CD4-positive, alpha-beta T cell treated with Interleukin-4 for 1 hour (primary cell): ENCODE results near the gene CSH1.
"Not testable (repeated sequence)": the region's sequence is repeated elsewhere in the genome, so short reads cannot be mapped to it uniquely, and the experiment has no call there.

Experiments used
- DNase-seq, 2 donors: peaks; one replicate each; pipeline ENCODE4 v3.0.0-alpha.2; 2020 to 2022

The CSH1 gene

DNA sequence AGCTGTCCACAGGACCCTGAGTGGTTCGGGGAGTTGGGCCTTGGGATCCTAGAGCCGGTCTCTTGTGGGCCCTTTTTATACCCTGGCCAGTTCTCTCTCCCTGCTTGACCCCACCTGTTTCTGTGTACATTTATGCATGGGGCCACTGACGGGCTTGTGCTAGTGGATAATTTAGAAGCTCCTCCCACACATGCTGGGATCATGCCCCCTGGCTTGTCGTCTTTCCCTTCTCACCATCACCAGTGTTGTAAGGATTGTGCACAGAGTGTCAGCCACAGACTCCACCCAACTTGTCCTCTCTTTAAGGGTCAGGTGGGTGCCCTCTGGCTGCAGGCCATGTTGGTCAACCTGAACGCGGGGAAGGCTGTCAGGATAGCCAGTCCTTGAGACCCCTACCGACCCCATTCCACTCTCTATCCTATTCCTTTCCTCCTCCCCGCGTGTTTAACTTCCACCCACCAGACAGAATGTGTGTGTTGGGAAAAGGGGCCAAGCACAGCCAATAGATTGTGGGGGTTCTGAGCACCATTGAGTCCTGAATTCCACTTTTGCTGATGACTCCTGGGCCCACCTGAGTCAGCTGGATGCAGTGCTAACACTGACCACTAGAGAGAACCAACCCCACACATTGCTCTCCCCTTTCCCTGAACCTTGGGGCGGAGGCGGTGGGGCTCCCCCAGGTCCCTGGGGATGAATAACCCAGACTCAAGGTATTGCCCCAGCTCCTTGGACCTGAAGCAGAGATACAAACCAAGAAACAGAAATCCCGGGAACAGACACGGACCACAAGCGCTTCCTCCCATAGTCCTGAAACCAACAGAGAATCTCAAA lies at the start of gene CSH1:
CSH1 (minus strand) TSS at position 51 of the 831 bp plus-strand sequence. CDS start 63 bp downstream, outside the sequence.
- not testable (repeated sequence) for DNase-seq

- peak; percentile 7 to 64 for DNase-seq
Observed at GRCh38 chr17:63945784-63946439, 49.5 kb upstream of the CSH1 start.

DNA sequence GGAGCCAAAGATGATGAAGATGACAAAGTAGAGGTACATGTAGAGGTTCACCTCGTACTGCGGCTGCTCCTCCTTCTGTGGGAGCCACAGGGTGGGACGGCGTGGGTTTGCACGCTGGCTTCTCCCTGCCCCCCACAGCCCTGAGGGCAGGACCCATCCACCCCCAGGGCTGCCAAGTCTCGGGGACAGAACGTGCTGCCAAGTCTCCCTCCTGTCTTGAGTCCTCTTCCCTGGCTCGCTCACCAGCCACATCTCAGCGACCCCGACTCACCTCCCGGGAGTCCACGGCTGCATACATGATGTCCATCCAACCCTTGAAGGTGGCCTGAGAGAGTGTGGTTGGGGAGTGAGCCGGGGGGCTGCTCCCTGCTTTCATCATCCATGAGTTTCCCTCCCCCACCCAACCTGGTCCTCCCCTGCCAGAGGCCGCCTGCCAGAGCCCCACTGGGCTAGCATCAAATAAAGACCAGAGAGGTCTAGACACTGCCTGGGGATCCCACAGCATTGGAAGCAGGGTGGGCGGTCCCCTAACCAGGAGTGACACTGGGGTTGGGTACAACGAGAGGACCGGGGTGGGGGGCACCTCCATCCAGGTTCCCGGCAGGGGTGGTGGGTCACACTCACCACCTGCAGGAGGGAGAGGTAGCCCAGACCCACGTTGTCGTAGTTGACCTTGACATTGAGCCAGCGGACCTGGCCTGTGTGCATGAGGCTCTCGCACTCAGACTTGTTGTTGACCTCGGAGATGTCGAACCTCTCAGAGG lies 48.5 kb upstream of the CSH1 start:
- no peak for DNase-seq

DNA sequence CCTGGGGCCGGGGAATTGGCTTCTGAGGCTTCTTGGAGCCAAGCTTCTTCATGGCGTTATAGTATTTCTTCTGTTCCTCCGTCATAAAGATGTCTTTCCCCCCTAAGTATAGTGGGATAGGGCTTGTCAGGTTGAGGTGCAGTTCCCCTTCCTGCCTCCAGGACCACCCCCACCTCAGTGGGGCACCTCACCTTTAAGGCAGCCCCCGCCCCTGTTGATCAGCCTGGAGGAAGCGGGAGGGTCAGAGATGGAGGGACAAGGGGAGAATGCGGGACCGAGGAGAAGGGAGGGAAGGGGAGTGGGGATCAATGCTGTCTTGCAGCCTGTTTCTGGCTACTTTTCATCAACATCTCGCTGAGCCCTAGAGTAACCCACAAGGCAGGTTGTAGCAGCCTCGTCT lies 47.4 kb upstream of the CSH1 start:
- no peak for DNase-seq

DNA sequence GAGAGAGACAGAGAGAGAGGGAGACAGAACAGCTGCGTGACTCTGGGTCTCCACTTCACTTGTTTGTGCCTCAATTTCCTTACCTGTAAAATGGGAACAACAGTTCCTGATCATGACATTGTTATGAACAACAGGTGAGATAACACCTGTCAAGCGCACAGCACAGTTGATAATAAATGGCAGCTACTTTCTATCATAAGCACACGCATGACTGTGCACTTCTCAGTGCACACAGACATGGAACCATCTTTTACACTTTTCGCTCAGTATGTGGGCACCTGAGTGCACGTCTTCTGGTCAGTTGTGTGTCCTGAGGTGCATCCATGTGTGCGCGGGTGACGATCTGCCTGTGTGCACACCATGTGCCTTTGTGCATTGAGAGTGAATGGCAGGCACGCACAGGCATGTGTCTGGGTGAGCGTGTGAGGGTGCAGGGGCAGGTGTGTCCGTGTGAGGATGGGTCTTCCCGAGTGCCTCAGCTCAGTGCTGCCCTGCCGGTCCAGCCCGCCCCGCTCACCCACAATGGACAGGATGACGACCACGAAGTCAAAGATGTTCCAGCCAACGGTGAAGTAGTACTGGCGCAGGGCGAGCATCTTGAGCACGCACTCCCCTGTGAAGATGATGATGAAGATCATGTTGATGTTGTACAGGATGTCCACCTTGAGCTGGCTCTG lies 46.1 kb upstream of the CSH1 start:
- no peak for DNase-seq

DNA sequence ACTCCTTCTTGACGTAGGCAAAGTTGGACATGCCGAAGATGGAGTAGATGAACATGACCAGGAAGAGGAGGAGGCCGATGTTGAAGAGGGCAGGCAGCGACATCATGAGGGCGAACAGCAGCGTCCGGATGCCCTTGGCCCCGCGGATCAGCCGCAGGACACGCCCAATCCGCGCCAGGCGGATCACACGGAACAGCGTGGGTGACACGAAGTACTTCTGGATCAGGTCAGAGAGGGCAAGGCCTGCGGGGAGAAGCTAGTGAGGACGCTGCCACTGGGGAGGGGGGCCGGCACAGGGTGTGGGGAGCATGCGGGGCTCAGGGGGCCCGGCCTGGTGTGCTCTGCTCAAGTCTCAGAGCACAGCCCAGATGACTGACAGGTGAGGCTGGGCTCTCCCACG lies 45.4 kb upstream of the CSH1 start:
- DNase-seq: no peak

DNA sequence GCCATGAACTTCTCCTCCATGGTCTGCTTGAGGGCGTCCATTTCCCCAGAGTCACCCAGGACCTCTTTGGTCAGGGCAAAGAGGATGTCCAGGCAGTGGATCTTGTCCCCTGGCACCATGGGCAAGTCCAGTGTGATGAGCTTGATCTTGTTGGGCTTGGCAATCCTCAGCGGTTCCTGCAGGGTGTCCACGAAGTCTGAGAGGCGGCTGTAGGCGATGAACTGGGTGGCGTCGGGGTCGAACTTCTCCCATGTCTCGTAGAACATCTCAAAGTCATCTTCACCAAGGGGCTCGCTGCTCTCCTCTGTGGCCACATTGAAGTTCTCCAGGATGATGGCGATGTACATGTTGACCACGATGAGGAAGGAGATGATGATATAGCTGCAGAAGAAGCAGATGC lies 44.8 kb upstream of the CSH1 start:
- DNase-seq: no peak

DNA sequence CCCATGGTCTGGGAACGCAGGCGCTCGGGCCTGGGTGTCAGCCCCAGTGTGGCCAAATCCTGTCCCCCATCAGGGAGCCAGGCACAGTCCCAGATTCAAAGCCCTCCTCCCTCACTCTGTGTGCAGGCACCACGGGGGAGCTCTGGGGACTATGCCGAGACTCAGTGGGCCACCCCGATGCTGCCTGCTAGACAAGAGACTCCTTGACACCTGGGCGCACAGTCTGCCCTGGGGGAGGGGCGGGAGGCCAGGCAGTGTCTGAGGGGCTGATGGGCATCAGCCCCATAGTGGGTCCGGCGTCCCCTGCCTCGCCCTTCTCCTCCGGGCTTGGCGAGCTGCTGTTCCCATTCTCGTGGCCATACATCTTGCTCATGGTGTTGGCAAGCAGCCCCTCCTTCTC lies 44.2 kb upstream of the CSH1 start:
- no peak for DNase-seq

DNA sequence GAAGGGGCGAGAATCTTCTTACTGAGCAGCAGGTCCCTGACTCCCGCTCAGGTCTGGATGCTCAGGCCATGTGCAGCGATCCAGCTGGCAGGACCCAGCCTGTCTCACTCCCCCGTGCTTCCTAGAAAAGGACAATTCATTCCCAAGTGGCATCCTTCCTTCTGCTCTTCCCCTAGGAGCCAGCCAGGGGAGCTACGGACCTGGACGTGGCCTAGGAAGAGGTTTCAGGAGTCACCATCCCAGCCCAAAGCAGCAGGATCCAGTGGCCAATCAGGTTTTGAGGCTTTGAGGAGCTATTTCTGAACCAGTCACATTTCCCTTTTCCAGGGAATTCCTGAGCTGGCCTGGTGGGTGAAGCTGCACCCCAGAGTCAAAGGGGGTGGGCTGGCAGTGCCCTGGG lies 43.5 kb upstream of the CSH1 start:
- DNase-seq: no peak

DNA sequence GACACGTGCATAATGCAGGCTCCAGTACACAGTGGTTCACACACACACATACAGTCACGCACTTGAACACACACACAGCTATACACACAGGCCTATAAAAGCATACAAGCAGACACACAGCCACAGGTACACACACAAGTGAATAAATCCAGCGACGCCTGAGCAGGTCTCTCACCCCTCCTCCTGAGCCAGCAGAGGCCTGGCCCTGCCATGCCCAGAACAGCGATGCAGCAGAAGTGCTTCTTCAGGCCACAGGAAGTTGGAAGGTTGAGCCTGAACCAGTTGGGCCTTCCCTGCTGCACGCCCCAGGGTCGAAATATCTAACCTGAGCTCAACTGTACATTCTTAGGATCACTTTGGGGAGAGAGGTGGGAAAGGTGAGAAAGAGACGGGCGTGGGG lies 43.0 kb upstream of the CSH1 start:
- DNase-seq: no peak

DNA sequence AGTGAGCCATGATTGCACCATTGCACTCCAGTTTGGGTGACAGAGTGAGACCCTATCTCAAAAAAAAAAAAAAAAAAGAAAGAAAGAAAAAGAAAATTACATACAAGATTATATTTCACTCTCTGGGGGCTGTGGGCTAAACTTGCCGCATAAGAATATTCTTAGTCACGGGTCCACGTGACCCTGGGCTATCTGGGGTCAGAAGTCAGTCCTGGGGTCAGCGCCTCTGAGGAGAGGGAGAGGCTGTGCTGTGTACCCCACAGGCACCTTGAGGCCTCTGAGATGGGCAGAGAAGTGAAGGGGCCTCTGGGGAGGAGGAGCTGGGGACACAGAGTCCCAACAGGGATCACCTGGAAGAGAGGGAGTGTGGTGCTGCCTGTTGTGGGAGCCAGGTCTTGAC lies 41.5 kb upstream of the CSH1 start:
- no peak for DNase-seq

- no peak for DNase-seq
Observed at GRCh38 chr17:63937319-63937718, 40.9 kb upstream of the CSH1 start.

DNA sequence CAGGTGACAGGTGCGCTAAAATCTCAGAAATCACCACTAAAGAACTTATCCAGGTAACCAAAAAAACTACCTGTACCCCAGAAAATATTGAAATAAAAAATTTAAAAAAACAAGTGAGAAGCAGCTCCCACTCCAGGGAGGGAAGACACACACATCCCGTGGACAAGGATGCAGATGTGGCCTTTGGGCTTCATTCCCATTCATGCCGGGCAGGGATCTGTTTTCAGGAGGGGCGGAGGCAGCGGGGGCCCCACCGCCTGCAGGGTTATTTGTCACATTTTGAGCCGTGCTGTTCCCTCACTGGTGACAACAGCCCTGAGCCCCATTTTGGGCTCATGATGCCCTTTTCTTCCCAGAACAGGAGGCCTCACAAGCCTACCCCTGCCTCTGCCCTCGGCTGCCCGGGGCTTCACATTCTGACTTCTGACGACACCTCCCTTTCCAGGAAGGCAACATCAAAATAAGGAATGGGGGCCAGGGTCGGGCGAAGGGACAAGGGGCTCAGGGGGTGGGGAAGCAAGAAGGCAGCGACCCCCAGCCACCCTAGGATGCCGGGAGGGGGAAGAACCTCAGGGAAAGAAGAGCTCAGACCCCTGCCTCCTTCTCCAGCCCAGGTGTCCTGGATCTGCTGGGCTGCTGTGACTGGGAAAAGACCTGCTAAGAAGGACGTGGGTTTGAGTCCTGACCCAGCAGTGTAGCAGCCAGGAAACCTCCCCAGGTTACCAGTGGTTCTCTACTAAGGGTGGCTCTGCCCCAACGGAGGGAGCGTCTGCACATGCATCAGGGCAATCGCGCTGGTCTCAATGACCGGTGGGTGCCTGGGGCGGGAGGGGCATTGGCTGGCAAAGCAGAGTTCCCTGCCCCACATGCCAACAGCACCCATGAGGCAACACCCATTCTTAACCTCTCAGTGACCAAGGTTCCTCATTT lies 38.1 kb upstream of the CSH1 start:
- DNase-seq: no peak

GRCh38 chr17:63933598-63933997 lies 37.2 kb upstream of the CSH1 start:
- DNase-seq: no peak

- no peak for DNase-seq
Observed at GRCh38 chr17:63932721-63933120, 36.3 kb upstream of the CSH1 start.

DNA sequence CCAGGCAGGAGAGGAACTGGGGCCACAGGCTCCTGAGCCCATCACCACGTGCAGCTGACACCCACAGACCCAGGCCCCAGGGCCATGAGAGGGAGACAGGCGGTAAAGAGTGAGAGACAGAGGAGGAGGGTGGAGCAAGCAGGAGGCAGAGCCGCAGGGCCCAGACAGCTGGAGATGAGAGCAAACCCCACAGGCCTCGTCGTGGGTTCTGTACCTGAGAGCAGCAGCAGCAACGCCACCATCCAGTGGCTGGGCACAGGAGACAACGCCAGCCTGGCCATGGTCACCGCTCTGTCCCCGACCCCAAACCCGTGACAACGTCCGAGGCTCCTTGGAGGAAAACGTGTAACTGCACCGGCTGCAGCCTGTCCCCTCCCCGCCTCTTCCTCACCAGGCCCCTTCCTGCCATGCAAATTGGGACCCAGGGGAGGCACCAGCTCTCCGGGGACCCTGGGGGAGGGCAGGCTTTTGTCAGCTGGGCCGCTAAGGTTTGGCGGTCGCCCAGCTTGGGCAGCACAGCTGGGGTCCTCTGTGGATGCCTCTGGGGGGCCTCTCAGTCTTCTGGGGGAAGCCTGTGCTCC lies 35.7 kb upstream of the CSH1 start, which contains the start of gene CD79B:
CD79B (minus strand) TSS at position 351 of the 581 bp plus-strand sequence; CDS start at position 281, 70 bp downstream.
- peak; percentile 23 to 62 for DNase-seq

DNA sequence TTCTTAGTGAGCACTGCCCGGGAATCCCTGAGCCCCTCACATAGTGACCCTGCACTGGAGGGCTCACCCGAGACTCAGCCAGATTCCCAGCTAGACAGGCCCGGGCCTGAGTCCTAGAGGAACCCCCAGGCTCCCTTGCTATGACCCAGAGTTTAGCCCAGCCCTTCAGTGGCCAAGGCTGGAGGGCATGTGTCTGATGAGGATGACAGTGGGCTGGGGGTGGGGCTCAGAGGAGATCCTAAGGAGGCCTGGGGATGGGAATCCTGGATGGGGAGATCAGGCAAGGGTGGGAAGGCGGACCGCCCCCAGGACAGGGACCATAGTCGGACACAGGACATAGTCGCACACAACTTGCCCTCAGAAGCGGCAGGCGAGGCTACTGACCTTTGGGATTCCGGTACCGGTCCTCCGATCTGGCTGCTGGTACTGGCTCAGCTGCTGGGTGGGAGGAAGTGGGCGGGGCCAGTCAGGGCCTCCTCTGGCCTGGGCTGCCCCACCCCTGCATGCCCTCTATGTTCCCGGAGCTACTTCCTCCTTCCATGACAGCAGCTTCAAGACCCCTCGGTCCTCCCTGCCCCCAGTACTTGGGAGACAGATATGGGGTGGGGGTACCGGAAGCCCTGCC lies 34.7 kb upstream of the CSH1 start:
- peak; percentile 71 to 73 for DNase-seq

- no peak for DNase-seq
Observed at GRCh38 chr17:63929860-63930766, 33.7 kb upstream of the CSH1 start.

DNA sequence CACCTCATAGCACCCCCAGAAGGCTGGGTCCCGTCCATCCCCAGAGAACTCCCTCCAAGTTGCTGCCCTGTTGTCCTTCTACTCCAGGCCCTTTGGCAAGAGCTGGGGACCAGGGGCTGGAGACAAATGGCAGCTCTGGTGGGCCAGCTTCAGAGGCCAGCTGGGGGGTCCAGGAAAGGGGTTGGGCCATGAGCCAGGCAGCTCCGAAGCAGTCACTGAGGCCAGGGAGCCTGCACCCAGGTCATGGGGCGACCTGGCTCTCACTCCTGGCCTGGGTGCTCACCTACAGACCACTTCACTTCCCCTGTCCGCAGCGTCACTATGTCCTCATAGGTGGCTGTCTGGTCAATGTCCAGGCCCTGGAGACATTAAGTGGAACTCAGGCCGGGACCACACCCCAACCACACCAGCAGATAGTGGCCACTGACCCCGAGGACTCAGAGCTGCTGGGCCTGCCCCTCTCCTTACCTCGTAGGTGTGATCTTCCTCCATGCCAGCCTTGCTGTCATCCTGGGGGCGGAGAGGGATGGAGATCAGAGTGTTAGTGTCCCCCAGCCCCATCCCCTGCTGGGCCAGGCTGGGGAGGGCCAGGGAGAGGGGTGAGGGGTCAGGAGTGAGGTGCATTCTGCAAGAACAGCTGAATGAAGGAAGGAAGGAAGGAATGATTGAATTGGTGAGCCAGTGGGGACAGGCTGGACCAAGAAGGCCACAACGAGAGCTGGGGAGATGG lies 32.8 kb upstream of the CSH1 start:
- DNase-seq: no peak
